Measurements from ENCODE around the gene TXN.
"Not testable (repeated sequence)": the region's sequence is repeated elsewhere in the genome, so short reads cannot be mapped to it uniquely, and the experiment has no call there.

Gene TXN

DNA sequence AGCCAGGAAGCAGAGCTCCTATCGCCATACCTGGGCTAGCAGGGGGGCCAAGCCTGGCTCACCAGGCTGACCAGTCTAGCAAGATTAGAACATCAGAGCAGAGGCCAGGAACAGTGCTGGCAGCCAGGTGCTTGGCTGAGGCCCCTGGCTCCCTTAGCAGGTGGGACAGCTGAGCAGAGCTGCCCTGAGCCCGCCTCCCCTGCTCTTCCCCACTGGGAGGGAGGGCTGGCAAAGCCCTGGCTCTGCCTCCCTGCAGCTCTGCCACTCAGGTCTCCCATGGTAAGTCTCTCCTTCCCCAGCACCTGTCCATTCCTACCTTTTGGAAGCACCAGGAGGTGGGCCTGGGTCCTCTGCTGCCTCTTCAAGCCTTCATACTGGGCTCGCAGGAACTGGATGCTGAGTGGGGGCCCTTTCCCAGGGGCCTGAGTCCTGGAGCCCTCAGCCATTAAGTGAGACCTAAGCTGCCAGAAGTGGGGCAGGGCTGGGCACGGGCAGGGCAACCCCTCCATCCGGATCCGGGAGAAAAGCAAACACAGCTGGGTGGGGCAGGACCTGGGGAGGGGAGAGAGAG is 49.2 kb downstream of the TXN start:
- DNase-seq = no peak

DNA sequence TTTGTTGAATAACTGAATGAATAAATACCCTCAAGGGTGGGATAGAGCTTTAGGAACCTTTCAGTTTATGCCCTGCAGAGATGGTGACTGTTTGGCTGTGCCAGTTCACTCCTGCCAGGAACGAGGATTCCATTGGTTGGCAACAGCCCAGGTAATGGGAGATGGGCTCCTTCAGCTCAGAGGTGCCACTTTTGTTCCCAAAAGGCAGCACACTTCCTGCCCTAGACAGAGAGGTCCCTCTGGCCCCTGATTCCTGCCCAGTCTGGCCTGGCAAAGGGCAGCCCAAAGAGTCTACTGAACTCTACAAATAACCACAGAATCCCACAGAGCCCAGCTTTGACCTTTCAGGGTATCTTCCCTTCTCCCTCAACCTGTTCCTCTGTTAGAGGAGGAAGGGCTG is 49.9 kb downstream of the TXN start:
- DNase-seq = no peak

DNA sequence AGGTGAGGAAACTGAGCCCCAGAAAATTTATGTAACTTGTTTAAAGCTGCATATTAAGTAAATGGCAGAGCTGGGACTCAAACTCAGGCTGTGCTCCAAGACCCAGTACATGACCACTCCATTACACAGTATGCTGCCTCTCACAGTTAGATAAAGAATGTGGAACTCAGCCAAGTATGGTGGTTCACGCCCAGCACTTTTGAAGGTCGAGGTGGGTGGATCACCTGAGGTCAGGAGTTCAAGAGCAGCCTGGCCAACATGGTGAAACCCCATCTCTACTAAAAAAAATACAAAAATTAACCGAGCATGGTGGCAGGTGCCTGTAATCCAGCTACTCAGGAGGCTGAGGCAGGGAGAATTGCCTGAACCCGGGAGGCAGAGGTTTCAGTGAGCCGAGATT is 50.7 kb downstream of the TXN start:
- not testable (repeated sequence) for DNase-seq

DNA sequence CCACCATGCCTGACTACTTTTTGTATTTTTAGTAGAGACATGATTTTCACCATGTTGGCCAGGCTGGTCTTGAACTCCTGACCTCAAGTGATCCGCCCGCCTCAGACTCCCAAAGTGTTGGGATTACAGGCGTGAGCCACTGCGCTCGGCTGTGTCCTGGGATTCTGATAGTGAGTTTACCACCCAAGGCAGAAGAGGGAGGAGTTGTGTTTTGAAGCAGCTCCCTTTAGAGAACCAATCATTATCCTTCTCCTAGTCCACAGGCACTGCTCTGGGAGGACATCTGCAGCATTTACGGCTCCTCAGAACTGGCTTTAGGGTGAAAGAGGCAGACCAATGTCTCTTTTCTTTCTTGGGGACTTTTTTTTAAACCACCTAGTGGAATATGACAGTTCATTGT is 54.1 kb downstream of the TXN start:
- DNase-seq = no peak

DNA sequence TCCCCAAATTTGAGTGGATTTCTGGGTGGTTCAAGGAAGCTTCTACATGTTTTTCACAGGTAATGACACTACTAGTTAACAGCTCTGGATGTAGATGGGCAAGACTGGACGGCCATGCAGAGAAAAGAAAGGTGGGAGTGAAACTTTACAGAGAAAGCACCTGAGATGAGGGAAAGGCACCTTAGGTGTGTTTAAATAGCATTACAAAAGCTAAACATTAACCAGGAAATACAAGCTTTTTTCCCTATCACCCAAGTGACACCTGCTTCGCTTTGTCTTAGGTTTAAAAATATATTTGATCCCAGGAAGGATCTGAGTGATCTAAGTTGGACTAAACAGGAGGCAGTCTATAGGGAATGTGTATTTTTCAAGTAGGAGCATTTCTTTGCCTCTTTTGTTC is 56.7 kb downstream of the TXN start:
- no peak for DNase-seq

DNA sequence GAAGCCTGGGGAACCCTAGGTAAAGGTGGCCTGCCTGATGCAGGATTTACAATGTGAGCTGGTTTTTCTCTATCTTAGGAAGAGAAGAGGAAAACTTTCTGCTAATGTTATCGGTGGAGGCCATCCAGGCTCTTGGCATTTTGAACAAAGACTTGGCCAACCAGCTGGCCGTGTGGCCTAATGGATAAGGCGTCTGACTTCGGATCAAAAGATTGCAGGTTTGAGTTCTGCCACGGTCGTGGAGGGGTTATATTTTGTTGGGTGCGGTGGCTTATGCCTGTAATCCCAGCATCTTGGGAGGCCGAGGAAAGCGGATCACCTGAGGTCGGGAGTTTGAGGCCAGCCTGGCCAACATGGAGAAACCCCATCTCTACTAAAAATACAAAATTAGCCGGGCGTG is 58.0 kb downstream of the TXN start:
- no peak for DNase-seq

DNA sequence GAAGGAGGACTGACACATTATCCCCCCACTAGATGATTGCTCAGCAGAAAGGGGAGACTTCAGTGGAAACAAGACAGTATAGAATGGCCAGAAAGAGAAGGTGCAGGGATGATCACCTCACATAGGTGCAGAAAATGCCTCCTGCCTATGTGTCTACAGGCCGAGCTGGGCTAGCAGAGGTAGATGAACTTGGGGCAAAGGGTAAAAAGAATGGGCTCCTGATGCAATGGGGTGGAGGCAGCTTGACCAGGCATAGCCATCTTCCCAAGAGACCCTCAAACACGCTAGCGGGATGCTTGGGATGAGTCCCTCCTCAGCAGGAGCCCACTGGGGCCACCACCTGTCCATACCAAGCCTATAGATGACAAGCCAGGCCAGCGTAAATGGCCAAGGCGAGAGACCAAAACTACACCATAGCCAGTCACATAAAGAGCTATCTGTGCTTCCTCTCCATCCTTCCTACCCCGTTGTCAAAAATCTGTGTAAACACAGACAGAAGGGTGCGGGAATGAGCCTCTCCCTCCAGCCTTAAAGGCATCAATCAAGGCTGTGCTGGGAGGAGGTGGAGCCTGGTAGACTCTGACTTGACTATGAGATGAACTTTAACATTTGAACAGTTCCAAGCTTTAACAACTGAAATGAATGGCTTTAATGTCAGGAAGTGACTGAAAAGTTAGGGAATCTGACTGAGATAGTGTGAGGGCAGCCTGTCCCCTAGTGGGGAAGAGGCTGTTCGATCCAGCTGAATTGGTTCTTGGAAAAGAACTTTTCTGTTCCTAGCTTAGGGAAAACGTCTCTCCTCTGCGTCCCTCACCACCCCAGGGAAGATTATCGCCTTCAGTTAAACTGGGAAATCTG is 58.7 kb downstream of the TXN start:
- no peak for DNase-seq

DNA sequence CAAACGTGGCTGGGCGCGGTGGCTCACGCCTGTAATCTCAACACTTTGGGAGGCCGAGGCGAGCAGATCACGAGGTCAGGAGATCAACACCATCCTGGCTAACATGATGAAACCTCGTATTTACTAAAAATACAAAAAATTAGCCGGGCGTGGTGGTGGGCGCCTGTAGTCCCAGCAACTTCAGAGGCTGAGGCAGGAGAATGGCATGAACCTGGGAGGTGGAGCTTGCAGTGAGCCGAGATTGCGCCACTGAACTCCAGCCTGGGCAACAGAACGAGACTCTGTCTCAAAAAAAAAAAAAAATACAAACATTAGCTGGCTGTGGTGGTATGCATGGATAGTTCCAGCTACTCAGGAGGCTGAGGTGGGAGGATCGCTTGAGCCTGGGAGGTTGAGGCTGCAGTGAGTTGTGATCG is 60.2 kb downstream of the TXN start:
- not testable (repeated sequence) for DNase-seq

All from activated gamma-delta T cell treated with Interleukin-2 at 50 U/mL for 16 hours (primary cell).